Pancreas (tissue), 10 donors: ENCODE data around the gene SYTL1. TPM values are rescaled to one million over a fixed set of nuclear protein-coding genes. Genes with fewer than 3 reads are reported as not detected.
A peak's percentile ranks its signal among the peaks of the same experiment; 100 is the strongest.
"Not testable (repeated sequence)": the region's sequence is repeated elsewhere in the genome, so short reads cannot be mapped to it uniquely, and the experiment has no call there.

ENCODE experiments used
- ATAC-seq, 4 donors: fragments of 200-7000 bp; cut with Tn5 transposase; one replicate each; pipeline versions ENCODE4 v1.8.0 to v1.9.1; 2020; ENCODE audit warnings: mild to moderate bottlenecking in 4 of 4, moderate library complexity in 4 of 4
- DNase-seq, 6 donors: peaks; one replicate each; pipeline ENCODE4 v3.0.0-alpha.2; 2020
- FAIRE-seq: peaks from 2 replicates; lab custom pipeline; 2012; peaks lifted over from hg19 to GRCh38; lab: Jason Lieb, UNC
- H3K27ac ChIP-seq, 4 donors: fragments of 200-600 bp; sonication (generic); 1 replicate in 3 of 4; 2 replicates in 1 of 4; pipeline versions ENCODE4 v1.5.0 to v1.8.0; 2020
- H3K27me3 ChIP-seq, 4 donors: fragments of 200-600 bp; one replicate each; pipeline ENCODE4 v1.8.0; 2021
- H3K36me3 ChIP-seq, 3 donors: fragments of 200-600 bp; sonication (generic) in 1 of 3; one replicate each; pipeline versions ENCODE4 v1.5.0 to v1.8.0; 2020 to 2021
- H3K4me1 ChIP-seq, 3 donors: fragments of 200-600 bp; one replicate each; pipeline ENCODE4 v1.8.0; 2021
- H3K4me3 ChIP-seq, 4 donors: fragments of 200-600 bp; sonication (generic) in 2 of 4; one replicate each; pipeline versions ENCODE4 v1.5.0 to v1.8.0; 2020 to 2021
- H3K9me3 ChIP-seq, 4 donors: fragments of 200-600 bp; one replicate each; pipeline ENCODE4 v1.8.0; 2021
- WGBS, 2 donors: extraction: QIAGEN DNeasy Blood & Tissue Kit; methylation state at CpG; one replicate each; pipeline ENCODE4 v1.1.7; 2013; 5-methylcytosine and 5-hydroxymethylcytosine counted together
- intact Hi-C, 3 donors: fragments of 100-400 bp; cut with DNase I; formaldehyde crosslinking; loops; one replicate each; pipeline versions ENCODE4 v1.11.1 to v1.14.2; 2022
- polyA plus RNA-seq, 2 donors: library from polyadenylated mRNA; stranded (reverse); fragments of 200-250 nt; gene quantifications; one replicate each; pipeline ENCODE4 v1.2.3, GENCODE V29; 2013
- total RNA-seq, 6 donors: library from RNA; stranded (reverse); fragmentation: NEBNext Ultra II Directional in 4 of 6; extraction: Animal tissue kit (Norgen Biotek cat#: 25700) in 4 of 6; gene quantifications; one replicate each; pipeline versions ENCODE4 v1.2.1 to v1.2.4, GENCODE V29; 2021 to 2023
- TF ChIP-seq, protein P1 (sequence below), 4 donors: fragments of 200-600 bp; sonication (generic) in 3 of 4; IDR thresholded peaks; one replicate each; pipeline versions ENCODE4 v1.5.0 to v1.8.0; 2021; ENCODE audit warnings: antibody characterized with exemption in 4 of 4
- donor health status: healthy with polysubstance abuse.
- donor health status: DM: no; HTN: no; CAD: no; lungs with moderate emphysema.
- donor health status: DM: no; HTN: no; CAD: no.
- donor health status: control.
- donor health status: control.
- donor health status: Bipolar disorder and iron deficiency.
- donor health status: DM: yes; HTN: yes; CAD: no.
- donor health status: DM: no; HTN: no; CAD: no.
- donor health status: DM: no; HTN: no; CAD: no.
- donor health status: DM: yes; HTN: yes; CAD: no.

Gene SYTL1
- total and polyA plus RNA-seq, 8 donors = 45.8 to 254 (median 107) TPM

GRCh38 chr1:27380766-27381733, 39.2 kb downstream of the SYTL1 start:
- WGBS, 2 donors = 67 to 70% methylated on average over 12 of the region's 12 CpGs
- ATAC-seq (no peak), DNase-seq (peak in 1 of 6 donors; percentile 29), FAIRE-seq (no peak)
- H3K36me3 ChIP-seq = no peaks in the 10 kb centered on the region
- intact Hi-C loops = loop anchor here in 1 of 3 donors (10.0 kb wide), 1 partner anchor 46 kb away; no protein-coding TSS in a partner anchor
- H3K4me1 ChIP-seq = no peaks in the 10 kb centered on the region
- H3K27ac ChIP-seq = no peak overlapping the region
- H3K27me3 ChIP-seq = no peaks in the 10 kb centered on the region
- no peak overlapping the region for H3K4me3 ChIP-seq
- H3K9me3 ChIP-seq = no peaks in the 10 kb centered on the region
- TF ChIP-seq, protein P1, sequence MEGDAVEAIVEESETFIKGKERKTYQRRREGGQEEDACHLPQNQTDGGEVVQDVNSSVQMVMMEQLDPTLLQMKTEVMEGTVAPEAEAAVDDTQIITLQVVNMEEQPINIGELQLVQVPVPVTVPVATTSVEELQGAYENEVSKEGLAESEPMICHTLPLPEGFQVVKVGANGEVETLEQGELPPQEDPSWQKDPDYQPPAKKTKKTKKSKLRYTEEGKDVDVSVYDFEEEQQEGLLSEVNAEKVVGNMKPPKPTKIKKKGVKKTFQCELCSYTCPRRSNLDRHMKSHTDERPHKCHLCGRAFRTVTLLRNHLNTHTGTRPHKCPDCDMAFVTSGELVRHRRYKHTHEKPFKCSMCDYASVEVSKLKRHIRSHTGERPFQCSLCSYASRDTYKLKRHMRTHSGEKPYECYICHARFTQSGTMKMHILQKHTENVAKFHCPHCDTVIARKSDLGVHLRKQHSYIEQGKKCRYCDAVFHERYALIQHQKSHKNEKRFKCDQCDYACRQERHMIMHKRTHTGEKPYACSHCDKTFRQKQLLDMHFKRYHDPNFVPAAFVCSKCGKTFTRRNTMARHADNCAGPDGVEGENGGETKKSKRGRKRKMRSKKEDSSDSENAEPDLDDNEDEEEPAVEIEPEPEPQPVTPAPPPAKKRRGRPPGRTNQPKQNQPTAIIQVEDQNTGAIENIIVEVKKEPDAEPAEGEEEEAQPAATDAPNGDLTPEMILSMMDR (IDR thresholded peaks at IDR 0.05) = no peak

- H3K27ac ChIP-seq = no peak overlapping the region
- H3K27me3 ChIP-seq = no peaks in the 10 kb centered on the region
- DNase-seq (peak in 2 of 6 donors; percentile 28 to 64), ATAC-seq (no peak), FAIRE-seq (no peak)
- TF ChIP-seq, protein P1 (IDR thresholded peaks at IDR 0.05) = no peak
- 80% methylated on average over 17 to 18 of the region's 18 CpGs for WGBS, 2 donors
- intact Hi-C loops = loop anchor here in 1 of 3 donors (10.0 kb wide), 1 partner anchor 47 kb away; no protein-coding TSS in a partner anchor
- no peaks in the 10 kb centered on the region for H3K9me3 ChIP-seq
- H3K4me1 ChIP-seq = no peaks in the 10 kb centered on the region
- no peaks in the 10 kb centered on the region for H3K36me3 ChIP-seq
- no peak overlapping the region for H3K4me3 ChIP-seq
Observed at GRCh38 chr1:27381969-27382762, 40.3 kb downstream of the SYTL1 start.

DNA sequence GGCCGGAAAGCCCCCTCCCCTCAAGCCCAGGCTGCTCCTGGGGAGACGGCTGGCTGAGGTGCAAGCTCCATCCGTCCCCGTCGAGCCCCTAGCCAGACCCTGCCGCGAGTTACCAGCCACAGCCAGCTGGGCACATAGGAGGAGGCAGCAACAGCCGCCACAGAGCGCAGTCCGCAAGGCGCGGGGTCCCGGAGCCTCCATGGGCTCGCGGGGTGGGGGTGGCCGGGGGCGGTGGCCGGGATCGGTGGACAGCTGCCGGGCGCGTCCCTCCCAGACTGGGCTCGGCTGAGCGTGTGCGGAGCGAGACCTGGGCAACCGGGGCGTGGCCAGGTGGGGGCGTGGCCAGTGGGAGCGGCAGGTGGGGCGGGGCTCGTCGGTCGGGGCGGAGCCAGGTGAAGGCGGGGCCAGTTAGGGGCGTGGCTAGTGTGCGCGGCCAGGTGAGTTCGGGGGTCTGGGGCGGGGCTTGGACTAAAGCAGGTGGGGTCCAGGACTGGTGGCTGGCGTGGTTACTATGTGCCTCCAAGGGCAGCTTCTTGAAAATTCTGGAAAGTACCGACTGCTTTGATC, 41.3 kb downstream of the SYTL1 start, which contains the start of gene CD164L2:
CD164L2 (minus strand) TSS at position 295 of the 567 bp plus-strand sequence; CDS start at position 201, 94 bp downstream.
- Histone ChIP-seq H3K4me1 (no peaks in the 10 kb centered on the region), H3K4me3 (peak within 1 kb of the TSS in 2 of 4 donors; percentile 34 to 50), H3K27me3 (no peaks in the 10 kb centered on the region), H3K9me3 (no peaks in the 10 kb centered on the region), H3K36me3 (no peaks in the 10 kb centered on the region), H3K27ac (no peak within 1 kb of the TSS)
- DNase-seq (peak; percentile 72 to 96 (median 88)), ATAC-seq (peak; percentile 94 to 99 (median 97)), FAIRE-seq (no peak)
- WGBS, 2 donors = 10 to 12% methylated on average over 37 to 43 of the region's 43 CpGs
- TF ChIP-seq, protein P1 (IDR thresholded peaks at IDR 0.05) = no peak
- intact Hi-C loops = loop anchor here in 1 of 3 donors (10.0 kb wide), 1 partner anchor 48 kb away; no protein-coding TSS in a partner anchor

- no peaks in the 10 kb centered on the region for H3K9me3 ChIP-seq
- H3K27me3 ChIP-seq = no peaks in the 10 kb centered on the region
- peak overlapping the region in 1 of 4 donors; percentile 50 for H3K4me3 ChIP-seq
- ATAC-seq = no peak
- intact Hi-C loops = loop anchor here in 1 of 3 donors (10.0 kb wide), 1 partner anchor 49 kb away; no protein-coding TSS in a partner anchor
- H3K27ac ChIP-seq = no peak overlapping the region
- peak in 1 of 6 donors; percentile 33 for DNase-seq
- no peak for FAIRE-seq
- 89 to 92% methylated on average over 13 of the region's 13 CpGs for WGBS, 2 donors
- TF ChIP-seq, protein P1 (IDR thresholded peaks at IDR 0.05) = no peak
- H3K36me3 ChIP-seq = no peaks in the 10 kb centered on the region
- no peaks in the 10 kb centered on the region for H3K4me1 ChIP-seq
Observed at GRCh38 chr1:27383661-27384060, 41.8 kb downstream of the SYTL1 start.

- not testable (repeated sequence) for ATAC-seq, DNase-seq, H3K4me3 ChIP-seq, H3K9me3 ChIP-seq, H3K27me3 ChIP-seq, H3K27ac ChIP-seq, FAIRE-seq, H3K36me3 ChIP-seq, H3K4me1 ChIP-seq
- 84 to 89% methylated on average over 3 of the region's 3 CpGs for WGBS, 2 donors
- intact Hi-C loops = loop anchor here in 1 of 3 donors (10.0 kb wide), 1 partner anchor 50 kb away; no protein-coding TSS in a partner anchor
Observed at GRCh38 chr1:27384797-27385196, 43.0 kb downstream of the SYTL1 start.
